OCI-LY1 (cell line): ENCODE data around the gene SUGP2.
A peak's percentile ranks its signal among the peaks of the same experiment; 100 is the strongest.

Source experiments
- H2AFZ ChIP-seq: fragments of 200-600 bp; sonication (generic), shearing (Covaris generic); 2 replicates; pipeline ENCODE4 v1.6.0; 2014; ENCODE audit warnings: antibody characterized with exemption, mild to moderate bottlenecking, low read length
- H3F3A ChIP-seq: fragments of 200-600 bp; sonication (generic), shearing (Covaris generic); 2 replicates; pipeline ENCODE4 v1.6.0; 2014; ENCODE audit warnings: mild to moderate bottlenecking, antibody characterized with exemption, low read length, moderate library complexity; ENCODE audit not compliant: insufficient read depth
- H3K27ac ChIP-seq: fragments of 200-600 bp; sonication (generic); 2 replicates; pipeline ENCODE4 v1.5.1; 2014; ENCODE audit warnings: low read length, mixed run types, mild to moderate bottlenecking, low read depth; ENCODE audit not compliant: poor library complexity, severe bottlenecking
- H3K27me3 ChIP-seq: fragments of 200-600 bp; sonication (generic); 2 replicates; pipeline ENCODE4 v1.6.0; 2014; ENCODE audit warnings: antibody characterized with exemption, mild to moderate bottlenecking, low read length, moderate library complexity; ENCODE audit not compliant: insufficient read depth
- H3K36me3 ChIP-seq: fragments of 200-600 bp; sonication (generic); 2 replicates; pipeline ENCODE4 v1.6.1; 2014; ENCODE audit warnings: mild to moderate bottlenecking, antibody characterized with exemption, low read length, moderate library complexity, mixed read lengths; ENCODE audit not compliant: insufficient read depth
- H3K4me1 ChIP-seq: fragments of 200-600 bp; sonication (generic); 2 replicates; pipeline ENCODE4 v1.5.1; 2014; ENCODE audit warnings: mild to moderate bottlenecking, low read length, moderate library complexity; ENCODE audit not compliant: insufficient read depth, severe bottlenecking
- H3K4me2 ChIP-seq: fragments of 200-600 bp; sonication (generic), shearing (Covaris generic); 2 replicates; pipeline ENCODE4 v1.6.1; 2014; ENCODE audit warnings: low read length
- H3K4me3 ChIP-seq: fragments of 200-600 bp; sonication (generic); 2 replicates; pipeline ENCODE4 v1.5.1; 2014; ENCODE audit warnings: low read length, low read depth, mild to moderate bottlenecking, mixed read lengths; ENCODE audit not compliant: poor library complexity, severe bottlenecking
- H3K79me2 ChIP-seq: fragments of 200-600 bp; shearing (Covaris generic); 2 replicates; pipeline ENCODE4 v1.6.1; 2016; ENCODE audit warnings: mixed run types, low read length, mixed read lengths; ENCODE audit not compliant: insufficient read depth
- H3K9ac ChIP-seq: fragments of 200-600 bp; sonication (generic), shearing (Covaris generic); 2 replicates; pipeline ENCODE4 v1.6.1; 2014; ENCODE audit warnings: mild to moderate bottlenecking, low read length, mixed read lengths
- H3K9me2 ChIP-seq: fragments of 200-600 bp; sonication (generic), shearing (Covaris generic); 2 replicates; pipeline ENCODE4 v1.6.1; 2014; ENCODE audit warnings: low read depth, mild to moderate bottlenecking, low read length, mixed read lengths
- H3K9me3 ChIP-seq: fragments of 200-600 bp; shearing (Covaris generic); 2 replicates; pipeline ENCODE4 v1.6.1; 2014; ENCODE audit warnings: low read length, mixed read lengths
- H4K20me1 ChIP-seq: fragments of 200-600 bp; sonication (generic), shearing (Covaris generic); 2 replicates; pipeline ENCODE4 v1.6.0; 2016; ENCODE audit warnings: mild to moderate bottlenecking, low read length; ENCODE audit not compliant: insufficient read depth
- CTCF ChIP-seq: fragments of 200-600 bp; sonication (generic), shearing (Covaris generic); IDR thresholded peaks from 2 replicates; pipeline ENCODE4 v1.5.1; 2017; ENCODE audit warnings: mild to moderate bottlenecking, antibody characterized with exemption, low read length, moderate library complexity, mixed read lengths
- EZH2 ChIP-seq: fragments of 200-600 bp; sonication (generic), shearing (Covaris generic); IDR thresholded peaks from 2 replicates; pipeline ENCODE4 v1.8.0; 2017; ENCODE audit warnings: borderline replicate concordance, mixed run types, mild to moderate bottlenecking, antibody characterized with exemption, low read length, moderate library complexity, mixed read lengths

Gene SUGP2

GRCh38 chr19:19040417-19040816, 7.1 kb upstream of the SUGP2 start:
- TF ChIP-seq CTCF = no peak
- TF ChIP-seq EZH2 = no peak
- no peaks in the 10 kb centered on the region for H3K27me3 ChIP-seq
- no peak overlapping the region for H2AFZ ChIP-seq
- no peaks in the 10 kb centered on the region for H3F3A ChIP-seq
- H3K36me3 ChIP-seq = peaks cover 71% of the 10 kb centered on the region
- H3K4me2 ChIP-seq = peak overlapping the region; percentile 45; the same call in 1 of the 2 replicates
- H3K4me1 ChIP-seq = peaks cover 27% of the 10 kb centered on the region
- no peak overlapping the region for H3K4me3 ChIP-seq
- H3K9ac ChIP-seq = peak overlapping the region; percentile 0; the same call in 1 of the 2 replicates
- peak overlapping the region; percentile 87 for H3K27ac ChIP-seq
- no peaks in the 10 kb centered on the region for H3K9me2 ChIP-seq
- H3K79me2 ChIP-seq = peaks cover 49% of the 10 kb centered on the region
- no peaks in the 10 kb centered on the region for H4K20me1 ChIP-seq
- H3K9me3 ChIP-seq = 0 out of 2 replicates have a peak, but pooled peaks cover 3% of the 10 kb centered on the region

GRCh38 chr19:19039901-19040300, 6.6 kb upstream of the SUGP2 start:
- Histone ChIP-seq H3K27me3 (no peaks in the 10 kb centered on the region), H3K4me1 (peaks cover 32% of the 10 kb centered on the region), H3K79me2 (peaks cover 53% of the 10 kb centered on the region), H3K9me2 (no peaks in the 10 kb centered on the region), H3F3A (no peaks in the 10 kb centered on the region), H3K4me3 (peak overlapping the region; percentile 10), H4K20me1 (no peaks in the 10 kb centered on the region), H3K9me3 (0 out of 2 replicates have a peak, but pooled peaks cover 3% of the 10 kb centered on the region), H2AFZ (no peak overlapping the region), H3K4me2 (peak overlapping the region; percentile 45; the same call in 1 of the 2 replicates), H3K27ac (peak overlapping the region; percentile 87), H3K36me3 (peaks cover 70% of the 10 kb centered on the region), H3K9ac (peak overlapping the region; percentile 45; the same call in 1 of the 2 replicates)
- TF ChIP-seq CTCF (no peak), EZH2 (no peak)

- no peaks in the 10 kb centered on the region for H4K20me1 ChIP-seq
- 0 out of 2 replicates have a peak, but pooled peaks cover 3% of the 10 kb centered on the region for H3K9me3 ChIP-seq
- peaks cover 47% of the 10 kb centered on the region for H3K79me2 ChIP-seq
- no peaks in the 10 kb centered on the region for H3K27me3 ChIP-seq
- no peaks in the 10 kb centered on the region for H3F3A ChIP-seq
- peaks cover 31% of the 10 kb centered on the region for H3K4me1 ChIP-seq
- H3K9ac ChIP-seq = peak overlapping the region; percentile 68
- no peaks in the 10 kb centered on the region for H3K9me2 ChIP-seq
- H3K4me3 ChIP-seq = peak overlapping the region; percentile 96
- no peak overlapping the region for H2AFZ ChIP-seq
- H3K4me2 ChIP-seq = peak overlapping the region; percentile 77
- TF ChIP-seq EZH2 (no peak), CTCF (no peak)
- peaks cover 61% of the 10 kb centered on the region for H3K36me3 ChIP-seq
- peak overlapping the region; percentile 86 for H3K27ac ChIP-seq
Observed at GRCh38 chr19:19034204-19034624, 897 bp upstream of the SUGP2 start.
